ENCODE data around the gene LDHAL6B.

- TF ChIP-seq, protein P1, sequence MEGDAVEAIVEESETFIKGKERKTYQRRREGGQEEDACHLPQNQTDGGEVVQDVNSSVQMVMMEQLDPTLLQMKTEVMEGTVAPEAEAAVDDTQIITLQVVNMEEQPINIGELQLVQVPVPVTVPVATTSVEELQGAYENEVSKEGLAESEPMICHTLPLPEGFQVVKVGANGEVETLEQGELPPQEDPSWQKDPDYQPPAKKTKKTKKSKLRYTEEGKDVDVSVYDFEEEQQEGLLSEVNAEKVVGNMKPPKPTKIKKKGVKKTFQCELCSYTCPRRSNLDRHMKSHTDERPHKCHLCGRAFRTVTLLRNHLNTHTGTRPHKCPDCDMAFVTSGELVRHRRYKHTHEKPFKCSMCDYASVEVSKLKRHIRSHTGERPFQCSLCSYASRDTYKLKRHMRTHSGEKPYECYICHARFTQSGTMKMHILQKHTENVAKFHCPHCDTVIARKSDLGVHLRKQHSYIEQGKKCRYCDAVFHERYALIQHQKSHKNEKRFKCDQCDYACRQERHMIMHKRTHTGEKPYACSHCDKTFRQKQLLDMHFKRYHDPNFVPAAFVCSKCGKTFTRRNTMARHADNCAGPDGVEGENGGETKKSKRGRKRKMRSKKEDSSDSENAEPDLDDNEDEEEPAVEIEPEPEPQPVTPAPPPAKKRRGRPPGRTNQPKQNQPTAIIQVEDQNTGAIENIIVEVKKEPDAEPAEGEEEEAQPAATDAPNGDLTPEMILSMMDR (IDR thresholded peaks at IDR 0.05), result no peak
- TF ChIP-seq POLR2A (IDR thresholded peaks at IDR 0.05), result no peak
Measured at GRCh38 chr15:59205839-59206622, 612 bp upstream of the LDHAL6B start.

All from body of pancreas (tissue), 4 donors.